Endodermal cell (in vitro differentiated cells): Measurements from ENCODE around the gene LACRT. TPM values are rescaled to one million over a fixed set of nuclear protein-coding genes. Genes with fewer than 3 reads are reported as not detected.

ENCODE experiments used
- DNase-seq: peaks from one replicate; pipeline ENCODE4 v3.0.0-alpha.2; 2017
- H3K27ac ChIP-seq: 2 replicates; pipeline ENCODE4 v1.5.1; 2013; ENCODE audit warnings: mild to moderate bottlenecking, low read depth, low read length, moderate library complexity
- H3K27me3 ChIP-seq: 2 replicates; pipeline ENCODE4 v1.6.1; 2013; ENCODE audit warnings: mild to moderate bottlenecking, low read length, moderate library complexity; ENCODE audit not compliant: insufficient read depth, control insufficient read depth, poor library complexity, severe bottlenecking
- H3K36me3 ChIP-seq: 2 replicates; pipeline ENCODE4 v1.7.0; 2013; ENCODE audit warnings: mild to moderate bottlenecking, low read length, moderate library complexity; ENCODE audit not compliant: control insufficient read depth, insufficient read depth
- H3K4me1 ChIP-seq: one replicate; pipeline ENCODE4 v1.7.0; 2013; ENCODE audit warnings: low read length; ENCODE audit not compliant: control insufficient read depth, insufficient read depth
- H3K4me3 ChIP-seq: 2 replicates; pipeline ENCODE4 v1.5.1; 2013; ENCODE audit warnings: mild to moderate bottlenecking, low read length, moderate library complexity
- H3K9ac ChIP-seq: 2 replicates; pipeline ENCODE4 v1.6.1; 2013; ENCODE audit warnings: mild to moderate bottlenecking, low read length, moderate library complexity; ENCODE audit not compliant: poor library complexity, severe bottlenecking; ENCODE audit errors: extremely low read depth
- H3K9me3 ChIP-seq: 2 replicates; pipeline ENCODE4 v1.6.1; 2013; ENCODE audit warnings: mild to moderate bottlenecking, low read length, moderate library complexity; ENCODE audit not compliant: control insufficient read depth
- H3K27ac Mint-ChIP-seq: 2 replicates; pipeline ENCODE4 v1.8.0; 2020; ENCODE audit warnings: mixed read lengths
- H3K27me3 Mint-ChIP-seq: 2 replicates; pipeline ENCODE4 v1.8.0; 2021; ENCODE audit warnings: mild to moderate bottlenecking, mixed read lengths; ENCODE audit not compliant: insufficient read depth
- H3K36me3 Mint-ChIP-seq: 2 replicates; pipeline ENCODE4 v1.8.0; 2020; ENCODE audit warnings: low read depth, mixed read lengths
- H3K4me1 Mint-ChIP-seq: 2 replicates; pipeline ENCODE4 v1.8.0; 2020; ENCODE audit warnings: mixed read lengths
- H3K4me3 Mint-ChIP-seq: 2 replicates; pipeline ENCODE4 v1.8.0; 2020; ENCODE audit warnings: mild to moderate bottlenecking, moderate library complexity, mixed read lengths
- H3K9me3 Mint-ChIP-seq: 2 replicates; pipeline ENCODE4 v1.8.0; 2020; ENCODE audit warnings: mild to moderate bottlenecking, mixed read lengths
- WGBS, 2 experiments: methylation state at CpG; one replicate each; pipeline versions ENCODE4 v1.1.5 to v1.1.7; 2013; ENCODE audit warnings: missing lambda C conversion rate in 2 of 2, mixed read lengths in 1 of 2; ENCODE audit not compliant: insufficient coverage in 1 of 2, insufficient read length in 1 of 2; 5-methylcytosine and 5-hydroxymethylcytosine counted together
- total RNA-seq, 2 donors: library from RNA; stranded (reverse); fragmentation: NEBNext Ultra II Directional in 1 of 2; extraction: Animal tissue kit (Norgen Biotek cat#: 25700) in 1 of 2; gene quantifications; 2 replicates in 1 of 2; 3 replicates in 1 of 2; pipeline ENCODE4 v1.2.1, GENCODE V29; 2021
- TF ChIP-seq, protein P1 (sequence below): fragments of 200-600 bp; sonication (generic); conservative IDR thresholded peaks from 2 replicates; pipeline ENCODE4 v1.5.0; 2021; ENCODE audit warnings: antibody characterized with exemption, mild to moderate bottlenecking

LACRT gene
- total RNA-seq, 2 donors from 2014 or later: not detected

DNA sequence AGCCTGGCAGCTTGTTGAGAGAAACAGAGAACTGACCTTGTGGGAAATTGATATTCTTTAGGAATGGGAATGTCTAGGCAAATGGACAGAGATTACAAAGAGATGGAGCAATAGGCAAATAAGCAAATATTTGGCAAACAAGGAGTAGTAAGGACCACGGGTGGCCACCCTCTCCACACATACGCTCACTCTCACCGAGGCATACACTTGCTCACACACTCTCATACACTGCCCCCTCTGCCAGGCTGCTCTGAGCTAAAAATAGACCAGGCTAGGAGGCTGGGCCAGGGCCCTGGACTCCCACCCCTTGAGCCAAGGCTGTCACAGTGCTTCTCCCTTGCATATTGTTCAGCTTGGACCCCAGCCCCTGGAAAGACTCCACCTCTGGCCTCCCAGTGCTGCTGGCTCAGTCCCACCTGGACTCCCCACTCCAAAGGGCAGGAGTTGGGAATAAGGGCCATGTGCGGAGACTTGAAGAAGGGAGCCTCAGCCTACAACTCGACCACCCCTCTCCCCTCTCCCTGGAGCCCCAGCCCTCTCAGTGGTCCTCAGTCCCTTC lies 47.3 kb downstream of the LACRT start:
- H3K9me3 Mint-ChIP-seq: no peaks in the 10 kb centered on the region

DNA sequence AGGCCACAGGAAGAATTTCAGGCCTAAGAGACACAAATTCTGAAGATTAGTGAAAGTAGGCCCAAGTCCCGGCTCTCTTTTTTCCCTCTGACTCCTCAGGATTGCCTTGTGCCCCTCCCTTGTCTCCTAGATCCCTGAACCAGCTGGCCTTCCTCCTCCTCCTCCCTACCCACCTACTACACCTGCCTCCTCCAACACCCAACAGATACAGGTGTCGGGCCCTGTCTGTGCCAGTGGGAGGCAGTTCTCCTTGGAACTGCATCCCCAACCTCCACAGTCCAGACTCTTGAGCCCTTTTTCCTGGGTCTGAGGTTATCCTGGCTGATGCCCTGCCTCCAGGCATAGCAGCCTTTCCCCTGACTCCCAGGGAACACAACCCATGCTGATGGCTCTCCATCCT lies 48.1 kb downstream of the LACRT start:
- H3K27me3 Mint-ChIP-seq: peaks cover 83% of the 10 kb centered on the region
- Histone ChIP-seq H3K9ac (no peak overlapping the region), H3K4me3 (no peak overlapping the region), H3K36me3 (no peaks in the 10 kb centered on the region), H3K4me1 (peaks cover under 1% of the 10 kb centered on the region), H3K27me3 (peaks cover 53% of the 10 kb centered on the region), H3K27ac (no peak overlapping the region), H3K9me3 (no peaks in the 10 kb centered on the region)
- WGBS, 2 experiments: 88 to 90% methylated on average over 2 of the region's 2 CpGs
- H3K36me3 Mint-ChIP-seq: no peaks in the 10 kb centered on the region
- peaks cover 51% of the 10 kb centered on the region for H3K4me1 Mint-ChIP-seq
- TF ChIP-seq, protein P1, sequence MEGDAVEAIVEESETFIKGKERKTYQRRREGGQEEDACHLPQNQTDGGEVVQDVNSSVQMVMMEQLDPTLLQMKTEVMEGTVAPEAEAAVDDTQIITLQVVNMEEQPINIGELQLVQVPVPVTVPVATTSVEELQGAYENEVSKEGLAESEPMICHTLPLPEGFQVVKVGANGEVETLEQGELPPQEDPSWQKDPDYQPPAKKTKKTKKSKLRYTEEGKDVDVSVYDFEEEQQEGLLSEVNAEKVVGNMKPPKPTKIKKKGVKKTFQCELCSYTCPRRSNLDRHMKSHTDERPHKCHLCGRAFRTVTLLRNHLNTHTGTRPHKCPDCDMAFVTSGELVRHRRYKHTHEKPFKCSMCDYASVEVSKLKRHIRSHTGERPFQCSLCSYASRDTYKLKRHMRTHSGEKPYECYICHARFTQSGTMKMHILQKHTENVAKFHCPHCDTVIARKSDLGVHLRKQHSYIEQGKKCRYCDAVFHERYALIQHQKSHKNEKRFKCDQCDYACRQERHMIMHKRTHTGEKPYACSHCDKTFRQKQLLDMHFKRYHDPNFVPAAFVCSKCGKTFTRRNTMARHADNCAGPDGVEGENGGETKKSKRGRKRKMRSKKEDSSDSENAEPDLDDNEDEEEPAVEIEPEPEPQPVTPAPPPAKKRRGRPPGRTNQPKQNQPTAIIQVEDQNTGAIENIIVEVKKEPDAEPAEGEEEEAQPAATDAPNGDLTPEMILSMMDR: no peak
- peak overlapping the region; percentile 64 for H3K4me3 Mint-ChIP-seq
- H3K27ac Mint-ChIP-seq: no peak overlapping the region
- DNase-seq: no peak
- no peaks in the 10 kb centered on the region for H3K9me3 Mint-ChIP-seq

More for the DNA sequence above, 47.3 kb downstream of the LACRT start:
- Histone ChIP-seq H3K9ac (no peak overlapping the region), H3K4me3 (peak overlapping the region; percentile 73), H3K27me3 (peaks cover 61% of the 10 kb centered on the region), H3K9me3 (no peaks in the 10 kb centered on the region), H3K4me1 (peaks cover 2% of the 10 kb centered on the region), H3K27ac (peak overlapping the region; percentile 24), H3K36me3 (no peaks in the 10 kb centered on the region)
- TF ChIP-seq, protein P1: no peak
- no peak overlapping the region for H3K27ac Mint-ChIP-seq
- H3K27me3 Mint-ChIP-seq: peaks cover 87% of the 10 kb centered on the region
- peak; percentile 68 for DNase-seq
- H3K4me3 Mint-ChIP-seq: peak overlapping the region; percentile 64
- peaks cover 53% of the 10 kb centered on the region for H3K4me1 Mint-ChIP-seq
- H3K36me3 Mint-ChIP-seq: no peaks in the 10 kb centered on the region
- 58% methylated on average over 5 of the region's 5 CpGs; no CpG with 5 or more reads in 1 of the 2 experiments for WGBS, 2 experiments

DNA sequence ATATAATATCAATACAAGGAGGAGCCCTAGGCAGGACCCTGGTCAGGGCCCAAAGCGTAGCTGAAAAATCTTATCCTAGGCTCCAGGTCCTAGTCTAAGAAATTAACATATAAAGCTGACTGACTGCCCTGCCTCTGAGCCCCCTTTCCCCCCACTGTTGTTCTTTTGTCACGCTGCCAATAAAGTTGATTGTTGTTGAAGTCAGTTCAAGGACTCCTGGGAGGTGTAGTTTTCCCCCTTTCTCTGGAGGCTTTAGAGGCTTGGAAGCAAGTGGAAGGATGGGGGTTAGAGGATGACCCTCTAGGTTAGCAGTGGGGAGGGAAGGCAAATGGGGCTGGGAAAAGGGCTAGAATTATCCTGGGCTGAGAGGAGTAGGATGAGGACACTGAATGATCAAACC lies 49.5 kb downstream of the LACRT start:
- Mint-ChIP-seq H3K27ac (no peak overlapping the region), H3K36me3 (no peaks in the 10 kb centered on the region), H3K27me3 (peaks cover 76% of the 10 kb centered on the region), H3K4me1 (peaks cover 37% of the 10 kb centered on the region), H3K4me3 (no peak overlapping the region), H3K9me3 (no peaks in the 10 kb centered on the region)
- H3K9ac ChIP-seq: no peak overlapping the region
- DNase-seq: no peak
- peaks cover 51% of the 10 kb centered on the region for H3K27me3 ChIP-seq
- no peaks in the 10 kb centered on the region for H3K9me3 ChIP-seq
- H3K36me3 ChIP-seq: no peaks in the 10 kb centered on the region
- no peak overlapping the region for H3K27ac ChIP-seq
- TF ChIP-seq, protein P1: no peak
- H3K4me3 ChIP-seq: no peak overlapping the region
- WGBS, 2 experiments: 93 to 100% methylated on average over 1 to 2 of the region's 2 CpGs
- no peaks in the 10 kb centered on the region for H3K4me1 ChIP-seq
